NCI-H2029 treated with DMSO at 0.1 percent for 48 hours (cell line): Measurements from ENCODE around the gene CREB3L2.
"Not testable (repeated sequence)": the region's sequence is repeated elsewhere in the genome, so short reads cannot be mapped to it uniquely, and the experiment has no call there.

Experiments used
- DNase-seq: peaks from one replicate; lab custom pipeline; 2025; lab: John Stamatoyannopoulos, UW

The CREB3L2 gene

DNA sequence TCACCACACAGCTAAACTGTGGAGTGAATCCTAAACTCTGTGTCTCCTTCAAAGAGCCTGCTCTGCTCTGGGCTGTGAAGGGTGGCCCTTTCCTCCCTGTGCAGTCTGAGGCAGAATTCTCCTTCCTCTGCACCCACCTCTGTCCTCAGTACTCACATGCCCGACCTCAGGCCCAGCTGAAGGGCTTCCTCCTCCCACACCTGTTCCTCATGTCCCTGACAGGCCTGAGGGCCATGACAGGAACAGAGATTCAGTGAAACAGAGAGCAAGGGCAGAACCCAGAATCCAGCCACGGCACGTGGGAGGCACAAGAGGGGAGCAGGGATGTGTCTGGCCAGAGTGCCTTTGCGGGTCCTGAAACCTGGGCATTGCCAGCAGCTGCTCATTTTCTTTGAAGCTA is 13.9 kb downstream of the CREB3L2 start:
- DNase-seq: no peak

DNA sequence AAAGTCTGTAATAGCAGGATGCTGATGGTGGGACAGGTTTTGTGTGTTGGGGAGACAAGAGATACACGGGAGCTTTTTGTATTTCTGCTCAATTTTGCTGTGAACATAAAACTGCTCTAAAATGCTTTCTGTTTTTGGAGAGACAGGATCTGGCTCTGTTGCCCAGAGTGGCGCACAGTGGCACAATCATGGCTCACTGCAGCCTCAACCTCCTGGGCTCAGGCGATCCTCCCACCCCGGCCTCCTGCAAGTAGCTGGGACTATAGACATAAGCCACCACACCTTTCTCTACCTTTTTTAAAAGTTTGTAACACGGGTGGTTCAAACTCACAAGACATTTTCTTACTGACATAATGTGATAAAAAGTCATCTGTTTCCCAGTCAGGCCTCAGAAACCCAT is 14.3 kb downstream of the CREB3L2 start:
- no peak for DNase-seq

- DNase-seq: no peak
Measured at GRCh38 chr7:137987018-137987349, 14.9 kb downstream of the CREB3L2 start.

- DNase-seq: no peak
Measured at GRCh38 chr7:137986252-137987017, 15.5 kb downstream of the CREB3L2 start.

DNA sequence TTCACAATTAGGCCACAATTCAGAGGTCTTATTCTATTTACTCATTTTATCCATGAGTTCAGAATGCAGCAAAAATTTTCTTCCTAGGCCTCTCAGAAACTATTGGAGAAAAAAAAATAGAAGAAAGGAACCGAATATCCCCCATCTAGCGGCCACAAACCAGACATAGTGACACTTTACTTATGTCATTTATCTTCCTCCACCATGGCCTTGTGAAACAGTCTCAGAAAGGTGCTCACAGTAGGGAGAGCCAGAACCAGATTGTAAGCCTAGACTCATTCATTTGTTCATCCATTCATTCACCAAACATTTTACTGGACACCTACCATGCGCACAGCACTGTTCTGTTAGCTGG is 16.0 kb downstream of the CREB3L2 start:
- no peak for DNase-seq

DNA sequence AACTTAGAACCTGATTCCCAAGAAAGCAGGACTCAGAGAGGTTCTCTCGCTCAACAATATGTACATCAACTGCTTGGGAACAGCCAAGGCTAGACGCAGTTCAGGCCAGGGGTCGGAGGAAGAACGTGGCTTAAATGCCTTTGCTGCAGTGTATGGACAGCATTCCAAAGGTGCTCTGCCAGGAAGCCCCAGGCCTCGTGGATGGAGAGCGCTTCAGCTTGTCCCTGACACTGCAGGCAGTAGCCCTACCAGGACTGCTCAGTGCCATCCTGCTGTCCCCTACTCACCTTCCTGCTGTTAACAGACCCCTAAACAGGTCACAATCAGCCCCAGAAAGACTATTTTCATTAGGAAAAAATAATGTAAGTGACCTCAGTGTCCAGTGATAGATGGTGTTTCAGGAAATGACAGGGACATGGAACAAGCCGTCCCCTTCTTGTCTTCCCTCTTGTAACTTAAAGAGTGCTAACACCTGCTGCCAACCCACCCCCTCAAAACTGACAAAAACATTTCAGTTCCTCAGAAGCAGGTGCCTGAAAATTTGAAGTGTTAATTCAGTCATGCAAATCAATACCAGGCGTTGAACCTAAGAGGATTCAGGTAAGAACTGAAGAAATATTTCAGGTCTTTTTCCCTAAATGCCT is 16.5 kb downstream of the CREB3L2 start:
- no peak for DNase-seq

- DNase-seq: no peak
Measured at GRCh38 chr7:137984181-137985041, 17.5 kb downstream of the CREB3L2 start.

DNA sequence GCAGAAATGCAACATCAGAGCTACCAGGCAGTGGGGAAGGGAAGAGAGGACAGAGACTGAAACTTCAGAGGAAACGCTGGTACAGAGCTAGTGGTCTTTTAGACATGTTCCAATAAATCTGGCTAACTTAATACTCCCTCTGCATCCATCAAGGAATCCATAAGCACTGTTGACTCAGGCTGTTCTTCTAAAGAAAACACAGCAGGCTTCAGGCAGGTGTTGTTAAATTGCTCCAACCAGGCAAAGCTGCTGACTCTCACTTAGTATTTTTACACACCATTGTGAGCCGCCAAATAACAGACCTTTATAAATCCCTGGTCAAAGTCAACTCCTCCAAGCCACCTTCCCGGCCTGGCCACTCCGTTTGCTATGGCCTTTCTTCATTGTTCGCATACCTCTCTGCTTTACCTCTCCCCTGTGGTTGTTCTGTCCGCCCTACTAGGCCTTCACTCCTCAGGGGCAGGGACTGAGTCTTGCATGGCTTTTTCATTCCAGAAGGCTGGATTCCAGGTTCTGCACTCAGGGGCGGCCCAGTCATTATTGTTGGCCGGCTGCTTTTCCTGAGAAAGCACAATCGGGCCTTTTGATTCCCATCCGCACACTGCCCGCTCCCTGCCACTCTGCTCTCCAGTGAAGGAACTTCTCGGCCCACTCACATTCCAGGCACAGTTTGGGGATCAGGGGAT is 18.4 kb downstream of the CREB3L2 start:
- DNase-seq: no peak

DNA sequence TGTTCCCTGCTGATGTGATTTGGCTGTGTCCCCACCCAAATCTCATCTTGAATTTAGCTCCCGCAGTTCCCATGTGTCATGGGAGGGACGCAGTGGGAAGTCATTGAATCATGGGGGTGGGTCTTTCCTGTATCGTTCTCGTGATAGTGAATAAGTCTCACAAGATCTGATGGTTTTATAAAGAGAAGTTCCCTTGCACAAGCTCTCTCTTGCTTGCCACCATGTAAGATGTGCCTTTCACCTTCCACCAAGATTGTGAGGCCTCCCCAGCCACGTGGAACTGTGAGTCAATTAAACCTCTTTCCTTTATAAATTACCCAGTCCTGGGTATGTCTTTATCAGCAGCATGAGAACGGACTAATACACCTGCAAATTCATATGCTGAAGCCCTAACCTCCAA is 19.5 kb downstream of the CREB3L2 start:
- DNase-seq: not testable (repeated sequence)

GRCh38 chr7:137981668-137982067 is 20.2 kb downstream of the CREB3L2 start:
- DNase-seq: no peak

DNA sequence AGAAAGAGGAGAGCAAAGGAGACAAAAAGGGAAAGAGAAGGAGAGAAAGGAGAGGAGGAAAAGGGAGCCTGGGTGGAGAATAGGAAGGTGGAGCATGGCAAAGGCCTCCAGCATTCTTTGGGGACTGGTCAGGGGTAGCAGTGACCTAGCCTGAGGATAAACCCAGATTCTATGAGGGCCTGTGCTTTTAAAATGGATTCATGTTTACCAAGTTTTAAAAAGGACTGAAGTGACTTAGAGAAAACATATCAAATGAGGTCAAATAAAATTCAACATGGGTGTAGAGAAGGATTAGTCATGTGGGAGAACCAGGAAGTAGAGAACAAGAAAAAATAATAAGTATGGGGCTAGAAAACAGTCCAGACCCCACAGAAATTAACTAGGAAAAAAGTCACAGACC is 20.7 kb downstream of the CREB3L2 start:
- no peak for DNase-seq

DNA sequence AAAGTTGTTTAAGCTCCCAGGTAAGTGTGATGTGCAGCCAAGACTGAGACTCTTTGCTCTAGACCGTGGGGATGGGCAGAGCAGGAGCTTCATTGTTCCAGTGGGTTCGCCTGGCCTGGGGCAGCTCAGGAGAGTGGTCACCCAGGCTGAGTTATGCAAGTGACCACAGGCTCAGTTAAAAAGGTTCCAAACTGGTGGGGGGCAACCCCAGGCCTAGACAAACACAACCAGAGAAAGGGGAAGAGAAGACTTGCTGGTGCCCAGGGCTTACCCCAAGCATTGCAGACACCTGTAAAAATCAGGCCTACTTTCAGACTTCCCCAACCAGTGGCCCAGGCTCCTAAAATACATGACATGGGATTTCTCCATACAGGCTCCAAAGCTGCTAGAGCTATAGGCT is 21.6 kb downstream of the CREB3L2 start:
- DNase-seq: no peak

- DNase-seq: no peak
Measured at GRCh38 chr7:137978464-137979237, 23.2 kb downstream of the CREB3L2 start.

GRCh38 chr7:137977173-137977572 is 24.7 kb downstream of the CREB3L2 start:
- no peak for DNase-seq

GRCh38 chr7:137976696-137977095 is 25.2 kb downstream of the CREB3L2 start:
- no peak for DNase-seq

DNA sequence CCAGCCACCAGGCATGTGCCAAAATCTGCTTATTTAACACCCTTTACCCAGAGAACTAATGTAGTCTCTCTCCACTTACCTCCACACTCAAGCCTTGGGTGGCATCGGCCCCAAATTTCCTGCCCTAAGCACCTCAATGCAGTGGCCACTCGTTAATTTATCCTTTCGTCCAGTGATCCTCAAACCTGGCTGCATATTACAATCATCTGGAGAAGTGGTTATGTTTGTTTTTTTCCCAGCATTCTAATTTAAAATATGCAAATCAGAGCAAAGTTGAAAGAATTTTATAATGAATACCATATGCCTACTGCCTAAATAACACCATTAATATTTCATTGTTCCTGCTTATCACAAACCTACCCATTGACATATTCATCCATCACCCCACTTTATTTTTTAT is 25.7 kb downstream of the CREB3L2 start:
- no peak for DNase-seq

- no peak for DNase-seq
Measured at GRCh38 chr7:137975768-137976167, 26.1 kb downstream of the CREB3L2 start.

- DNase-seq: no peak
Measured at GRCh38 chr7:137975221-137975620, 26.7 kb downstream of the CREB3L2 start.

DNA sequence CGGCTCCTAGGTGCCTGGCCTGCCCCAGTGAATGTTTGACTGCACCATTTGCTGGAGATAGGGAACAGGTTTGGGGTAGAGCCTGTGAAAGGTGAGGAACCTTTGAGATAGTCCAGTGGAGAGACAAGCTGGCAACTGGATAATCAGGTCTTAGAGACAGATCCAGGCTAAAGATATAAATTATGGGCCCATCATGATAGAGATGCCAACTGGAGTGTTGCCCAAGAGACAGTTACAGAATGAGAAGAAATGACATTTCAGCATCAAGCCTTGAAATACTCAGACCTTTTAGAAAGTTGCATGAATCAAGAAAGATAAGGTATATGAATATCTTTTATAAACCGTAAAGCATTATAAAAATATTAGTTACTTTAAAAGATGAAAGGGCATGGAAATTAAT is 27.1 kb downstream of the CREB3L2 start:
- no peak for DNase-seq

DNA sequence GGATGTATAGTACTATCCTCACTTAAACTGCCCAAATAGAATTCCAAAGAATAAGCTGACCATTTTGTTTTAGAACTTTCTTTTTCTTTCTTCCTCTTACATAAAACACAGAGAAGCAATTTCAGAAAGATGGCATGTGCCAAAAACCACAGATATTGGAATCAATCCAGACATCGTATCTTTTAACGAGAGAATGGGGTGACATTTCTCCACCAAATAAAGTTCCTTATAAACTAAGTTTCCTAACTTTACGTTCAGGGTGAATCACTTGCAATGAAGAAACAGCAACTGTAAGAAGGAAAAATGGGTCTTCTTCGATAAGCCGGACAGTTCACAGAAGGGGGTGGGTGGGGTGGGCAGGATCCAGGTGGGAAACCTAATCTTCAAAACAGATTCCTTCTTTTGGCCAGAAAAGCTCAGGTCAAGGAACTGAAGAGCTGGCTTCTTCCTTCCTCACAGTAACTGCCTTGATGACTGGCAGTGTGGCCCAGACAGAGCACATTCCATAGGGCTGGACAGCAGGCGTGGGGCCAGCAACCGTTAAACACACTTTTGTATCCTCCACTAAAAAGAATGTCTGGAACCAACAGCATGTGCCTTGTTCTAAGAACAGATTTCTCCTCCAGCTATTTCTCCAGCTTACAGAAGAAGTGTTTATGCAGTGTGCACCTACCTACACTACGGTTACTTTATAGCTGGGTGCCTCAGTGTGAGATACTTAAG is 31.5 kb downstream of the CREB3L2 start:
- DNase-seq: no peak

DNA sequence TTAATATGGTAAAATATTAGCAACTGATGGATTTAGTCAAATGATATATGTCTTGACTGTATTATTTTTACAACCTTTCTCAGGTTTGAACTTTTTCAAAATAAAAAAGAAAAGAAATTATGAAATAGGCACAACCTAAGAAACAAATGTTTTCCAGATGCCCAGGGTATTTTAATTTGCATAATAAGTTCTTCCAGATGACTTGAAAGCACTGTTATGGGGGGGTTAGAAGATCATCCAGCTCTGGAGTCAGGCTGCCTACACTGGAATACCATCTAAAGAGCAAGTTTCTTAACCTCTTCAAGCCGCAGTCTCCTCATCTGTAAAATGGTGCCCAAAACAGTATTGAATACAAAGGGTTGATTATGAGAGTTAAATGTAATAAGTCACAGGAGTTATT is 32.1 kb downstream of the CREB3L2 start:
- DNase-seq: no peak
